A673 (cell line): ENCODE measurements around the gene GALNTL6. TPM values are rescaled to one million over a fixed set of nuclear protein-coding genes. Genes with fewer than 3 reads are reported as not detected.

Experiments
- BruUV-seq: library from RNA; stranded (reverse); fragments of 400-500 nt; replicated peaks from 2 replicates; lab custom pipeline; 2021; lab: Mats Ljungman, UMichigan
- CTCF ChIA-PET: fragments of 300-600 bp; sonication (Branson Sonifier 250); formaldehyde crosslinking; loops from one replicate; lab custom pipeline; 2022; ENCODE audit warnings: antibody characterized with exemption; lab: Charles Lee
- POLR2A ChIA-PET: fragments of 300-600 bp; sonication (Branson Sonifier 250); formaldehyde crosslinking; loops from one replicate; lab custom pipeline; 2022; ENCODE audit warnings: antibody characterized with exemption; ENCODE audit not compliant: low non-redundant PET; lab: Charles Lee
- DNase-seq: peaks from one replicate; pipeline ENCODE4 v3.0.0-alpha.2; 2015; ENCODE audit warnings: low spot score
- H3K27ac ChIP-seq: fragments of 200-600 bp; sonication (generic); 2 replicates; pipeline ENCODE4 v1.5.1; 2016; ENCODE audit warnings: mixed run types, low read depth, mild to moderate bottlenecking, mixed read lengths, antibody characterized with exemption, low read length; ENCODE audit not compliant: poor library complexity, severe bottlenecking
- H3K27me3 ChIP-seq: fragments of 200-600 bp; sonication (generic); replicated peaks from 2 replicates; pipeline ENCODE4 v1.6.1; 2017; ENCODE audit warnings: mixed run types, low read depth, mild to moderate bottlenecking, mixed read lengths, antibody characterized with exemption, low read length; ENCODE audit not compliant: insufficient read depth, poor library complexity
- H3K36me3 ChIP-seq: fragments of 200-600 bp; sonication (generic); 2 replicates; pipeline ENCODE4 v1.6.1; 2016; ENCODE audit warnings: mixed run types, mild to moderate bottlenecking, mixed read lengths, antibody characterized with exemption, low read length; ENCODE audit not compliant: insufficient read depth, poor library complexity, severe bottlenecking
- H3K4me1 ChIP-seq: fragments of 200-600 bp; sonication (generic); 2 replicates; pipeline ENCODE4 v1.6.1; 2017; ENCODE audit warnings: mixed run types, mild to moderate bottlenecking, mixed read lengths, antibody characterized with exemption, low read length; ENCODE audit not compliant: insufficient read depth, poor library complexity, severe bottlenecking
- H3K4me3 ChIP-seq: fragments of 200-600 bp; sonication (generic); 2 replicates; pipeline ENCODE4 v1.5.1; 2016; ENCODE audit warnings: low read depth, mixed run types, mild to moderate bottlenecking, mixed read lengths, low read length; ENCODE audit not compliant: poor library complexity, severe bottlenecking
- H3K9me3 ChIP-seq: fragments of 200-600 bp; sonication (generic); 2 replicates; pipeline ENCODE4 v1.6.1; 2016; ENCODE audit warnings: mixed run types, low read depth, mild to moderate bottlenecking, mixed read lengths, antibody characterized with exemption, low read length; ENCODE audit not compliant: poor library complexity, severe bottlenecking
- CTCF ChIP-seq: fragments of 300-800, 200-600 bp; sonication (generic); conservative IDR thresholded peaks from 2 replicates; pipeline ENCODE4 v1.5.1; 2017; ENCODE audit warnings: low read depth, mild to moderate bottlenecking, antibody characterized with exemption, low read length, moderate library complexity, mixed read lengths
- EZH2 ChIP-seq: fragments of 200-600 bp; sonication (generic); IDR thresholded peaks from 2 replicates; pipeline ENCODE4 v1.6.1; 2017; ENCODE audit warnings: borderline replicate concordance, low read depth, mild to moderate bottlenecking, mixed read lengths, antibody characterized with exemption, low read length; ENCODE audit not compliant: poor library complexity, severe bottlenecking
- intact Hi-C: fragments of 100-400 bp; cut with micrococcal nuclease; formaldehyde crosslinking; loops from one replicate; pipeline ENCODE4 v1.10.0; 2022; ENCODE audit not compliant: unreplicated experiment
- total RNA-seq: library from RNA; stranded (reverse); gene quantifications from 2 replicates; pipeline ENCODE4 v1.2.3, GENCODE V29; 2021

The GALNTL6 gene
- total RNA-seq, 1 experiment from 2014 or later, result 0.30 TPM

GRCh38 chr4:172716291-172716690, 903.1 kb downstream of the GALNTL6 start:
- intact Hi-C loops, result no loop called here
- H3K27ac ChIP-seq, result no peak overlapping the region
- TF ChIP-seq EZH2 (no peak), CTCF (no peak)
- no peak overlapping the region for H3K4me3 ChIP-seq
- POLR2A ChIA-PET, result no interaction called here
- DNase-seq, result no peak
- no peaks in the 10 kb centered on the region for H3K4me1 ChIP-seq
- CTCF ChIA-PET, result no interaction called here
- H3K36me3 ChIP-seq, result no peaks in the 10 kb centered on the region
- H3K9me3 ChIP-seq, result no peaks in the 10 kb centered on the region
- no TSS peak for BruUV-seq
- no peaks in the 10 kb centered on the region for H3K27me3 ChIP-seq

- Histone ChIP-seq H3K9me3 (no peaks in the 10 kb centered on the region), H3K27ac (no peak overlapping the region), H3K36me3 (no peaks in the 10 kb centered on the region), H3K4me3 (no peak overlapping the region), H3K27me3 (no peaks in the 10 kb centered on the region), H3K4me1 (no peaks in the 10 kb centered on the region)
- no TSS peak for BruUV-seq
- ChIA-PET POLR2A (no interaction called here), CTCF (no interaction called here)
- no peak for TF ChIP-seq EZH2
- TF ChIP-seq CTCF, result no peak
- intact Hi-C loops, result no loop called here
- DNase-seq, result no peak
Observed at GRCh38 chr4:172721659-172722058, 908.5 kb downstream of the GALNTL6 start.

- POLR2A ChIA-PET, result no interaction called here
- no peak overlapping the region for H3K27ac ChIP-seq
Observed at GRCh38 chr4:172725581-172725980, 912.4 kb downstream of the GALNTL6 start.

More at GRCh38 chr4:172725581-172725980, 912.4 kb downstream of the GALNTL6 start:
- H3K4me1 ChIP-seq, result no peaks in the 10 kb centered on the region
- no peak for DNase-seq
- TF ChIP-seq CTCF, result no peak
- no peak for TF ChIP-seq EZH2
- H3K4me3 ChIP-seq, result no peak overlapping the region
- no TSS peak for BruUV-seq
- CTCF ChIA-PET, result no interaction called here
- H3K9me3 ChIP-seq, result no peaks in the 10 kb centered on the region
- H3K36me3 ChIP-seq, result no peaks in the 10 kb centered on the region
- H3K27me3 ChIP-seq, result no peaks in the 10 kb centered on the region
- intact Hi-C loops, result no loop called here
